GM18505 (cell line): ENCODE results near the gene PCDH10.

ENCODE experiments used
- ATAC-seq: cut with Tn5 transposase; IDR thresholded peaks from one replicate; pipeline ENCODE4 v1.9.1; 2021; ENCODE audit not compliant: unreplicated experiment
- POLR2A ChIP-seq: IDR thresholded peaks from 4 replicates; pipeline ENCODE4 v1.6.1; 2011; ENCODE audit warnings: borderline replicate concordance; ENCODE audit not compliant: insufficient read depth, insufficient read length; ENCODE audit errors: extremely low read depth

PCDH10 gene

GRCh38 chr4:133148690-133149363 lies at the start of gene PCDH10:
Gene PCDH10, plus strand, starts transcription at chr4:133149294. Its CDS starts 847 bp downstream, at chr4:133150141.
- ATAC-seq = peak; percentile 93
- no peak for TF ChIP-seq POLR2A

GRCh38 chr4:133102043-133102442 lies 47.1 kb upstream of the PCDH10 start:
- no peak for ATAC-seq
- no peak for TF ChIP-seq POLR2A

GRCh38 chr4:133102612-133103409 lies 46.3 kb upstream of the PCDH10 start:
- no peak for ATAC-seq
- no peak for TF ChIP-seq POLR2A

GRCh38 chr4:133112641-133113040 lies 36.5 kb upstream of the PCDH10 start:
- TF ChIP-seq POLR2A = no peak
- ATAC-seq = no peak

GRCh38 chr4:133124746-133125145 lies 24.3 kb upstream of the PCDH10 start:
- no peak for ATAC-seq
- TF ChIP-seq POLR2A = no peak

GRCh38 chr4:133127500-133127899 lies 21.6 kb upstream of the PCDH10 start:
- no peak for ATAC-seq
- no peak for TF ChIP-seq POLR2A

- no peak for ATAC-seq
These were observed 19.9 kb upstream of the PCDH10 start for GRCh38 chr4:133129237-133129636.

GRCh38 chr4:133130171-133130570 lies 18.9 kb upstream of the PCDH10 start:
- no peak for ATAC-seq
- TF ChIP-seq POLR2A = no peak

More at GRCh38 chr4:133129237-133129636, 19.9 kb upstream of the PCDH10 start:
- no peak for TF ChIP-seq POLR2A

GRCh38 chr4:133131829-133132460 lies 17.1 kb upstream of the PCDH10 start:
- no peak for ATAC-seq
- no peak for TF ChIP-seq POLR2A

- TF ChIP-seq POLR2A = no peak
- ATAC-seq = no peak
These were observed 12.3 kb upstream of the PCDH10 start for GRCh38 chr4:133136833-133137232.

- TF ChIP-seq POLR2A = no peak
- ATAC-seq = no peak
These were observed 11.5 kb upstream of the PCDH10 start for GRCh38 chr4:133137571-133137970.

GRCh38 chr4:133143775-133144430 lies 5.2 kb upstream of the PCDH10 start:
- no peak for ATAC-seq
- TF ChIP-seq POLR2A = no peak

GRCh38 chr4:133145241-133145640 lies 3.9 kb upstream of the PCDH10 start:
- TF ChIP-seq POLR2A = no peak
- ATAC-seq = no peak
